Astrocyte of the cerebellum (primary cell): ENCODE data around the gene NFATC2.

Source experiments
- DNase-seq: peaks from one replicate; pipeline ENCODE4 v3.0.0-alpha.2; 2011; ENCODE audit warnings: low read depth
- H3K4me3 ChIP-seq: 2 replicates; pipeline ENCODE4 v1.5.1; 2011; ENCODE audit warnings: mild to moderate bottlenecking, low read depth, low read length, moderate library complexity
- in situ Hi-C: cut with HindIII; loops from 2 replicates; pipeline ENCODE4 v1.10.0; 2017; ENCODE audit warnings: low sequenced_read_pairs
- TF ChIP-seq, protein P1 (sequence below): IDR thresholded peaks from 2 replicates; pipeline ENCODE4 v1.5.1; 2012; ENCODE audit warnings: low read length, low read depth, moderate library complexity, mild to moderate bottlenecking; ENCODE audit errors: missing control alignments

The NFATC2 gene

DNA sequence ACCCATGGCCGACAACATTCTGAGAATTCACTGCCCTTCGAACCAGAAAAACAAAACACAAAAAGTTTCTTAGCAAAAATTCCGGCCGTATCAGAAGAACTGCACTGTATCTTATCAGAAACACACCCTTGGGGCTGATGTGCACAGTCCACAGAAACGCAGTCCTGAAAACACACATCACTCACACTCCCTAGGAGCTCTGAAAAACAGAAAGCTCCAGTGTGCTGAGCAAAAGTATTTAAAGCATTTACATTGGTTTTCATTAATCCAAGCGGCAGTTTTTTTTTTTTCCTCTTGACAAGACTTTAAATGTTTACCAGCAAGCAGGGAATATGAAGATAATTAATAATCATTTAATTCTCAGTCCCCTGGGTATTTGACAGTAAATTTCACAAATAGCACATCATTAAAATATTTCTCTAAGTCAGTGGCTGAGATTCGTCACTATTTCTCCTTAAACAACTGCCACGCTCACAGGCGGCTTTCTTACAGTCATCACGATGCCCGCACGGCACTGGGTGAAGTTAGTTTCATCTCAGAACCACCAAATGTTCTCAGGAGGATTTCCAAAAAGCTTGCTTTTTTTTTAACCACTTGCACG, 13.3 kb downstream of the NFATC2 start:
- in situ Hi-C loops, result no loop called here
- H3K4me3 ChIP-seq, result no peak overlapping the region

DNA sequence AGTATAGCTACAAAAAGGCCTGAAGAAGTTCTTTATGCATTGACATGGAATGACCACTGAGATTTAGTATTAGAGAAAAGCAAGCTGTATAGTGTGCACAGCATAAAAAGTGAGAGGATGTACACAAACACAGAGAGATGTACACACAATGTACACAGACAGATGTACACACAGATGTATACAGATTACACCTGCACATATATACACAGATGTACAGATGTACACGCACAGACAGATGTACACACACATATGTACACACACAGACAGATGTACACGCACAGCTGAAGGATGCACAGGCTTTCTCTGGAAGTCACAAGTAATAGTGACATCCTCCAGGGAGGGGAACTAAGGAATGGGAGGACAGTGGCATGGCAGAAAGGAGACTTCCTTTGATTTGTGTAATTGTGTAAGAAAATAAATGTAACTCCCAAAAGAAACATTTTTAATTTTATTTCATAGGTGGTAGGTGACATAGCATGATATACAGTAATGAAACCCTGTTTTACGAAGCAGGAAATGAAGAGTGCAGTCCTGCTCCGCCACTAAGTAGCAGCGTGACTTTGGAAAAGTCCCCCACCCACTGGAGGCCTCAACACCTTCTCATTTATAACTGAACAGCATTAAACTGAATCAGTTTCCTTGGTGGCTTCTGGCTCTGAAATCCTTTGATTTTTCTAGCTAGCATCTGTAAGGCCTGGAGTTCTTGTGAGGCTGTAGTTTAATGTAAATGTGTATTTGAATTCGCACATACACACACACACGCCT, 14.1 kb downstream of the NFATC2 start:
- TF ChIP-seq, protein P1, sequence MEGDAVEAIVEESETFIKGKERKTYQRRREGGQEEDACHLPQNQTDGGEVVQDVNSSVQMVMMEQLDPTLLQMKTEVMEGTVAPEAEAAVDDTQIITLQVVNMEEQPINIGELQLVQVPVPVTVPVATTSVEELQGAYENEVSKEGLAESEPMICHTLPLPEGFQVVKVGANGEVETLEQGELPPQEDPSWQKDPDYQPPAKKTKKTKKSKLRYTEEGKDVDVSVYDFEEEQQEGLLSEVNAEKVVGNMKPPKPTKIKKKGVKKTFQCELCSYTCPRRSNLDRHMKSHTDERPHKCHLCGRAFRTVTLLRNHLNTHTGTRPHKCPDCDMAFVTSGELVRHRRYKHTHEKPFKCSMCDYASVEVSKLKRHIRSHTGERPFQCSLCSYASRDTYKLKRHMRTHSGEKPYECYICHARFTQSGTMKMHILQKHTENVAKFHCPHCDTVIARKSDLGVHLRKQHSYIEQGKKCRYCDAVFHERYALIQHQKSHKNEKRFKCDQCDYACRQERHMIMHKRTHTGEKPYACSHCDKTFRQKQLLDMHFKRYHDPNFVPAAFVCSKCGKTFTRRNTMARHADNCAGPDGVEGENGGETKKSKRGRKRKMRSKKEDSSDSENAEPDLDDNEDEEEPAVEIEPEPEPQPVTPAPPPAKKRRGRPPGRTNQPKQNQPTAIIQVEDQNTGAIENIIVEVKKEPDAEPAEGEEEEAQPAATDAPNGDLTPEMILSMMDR, result no peak
- DNase-seq, result no peak
- in situ Hi-C loops, result no loop called here
- no peak overlapping the region for H3K4me3 ChIP-seq

More for the DNA sequence above, 13.3 kb downstream of the NFATC2 start:
- no peak for DNase-seq
- TF ChIP-seq, protein P1, result no peak

DNA sequence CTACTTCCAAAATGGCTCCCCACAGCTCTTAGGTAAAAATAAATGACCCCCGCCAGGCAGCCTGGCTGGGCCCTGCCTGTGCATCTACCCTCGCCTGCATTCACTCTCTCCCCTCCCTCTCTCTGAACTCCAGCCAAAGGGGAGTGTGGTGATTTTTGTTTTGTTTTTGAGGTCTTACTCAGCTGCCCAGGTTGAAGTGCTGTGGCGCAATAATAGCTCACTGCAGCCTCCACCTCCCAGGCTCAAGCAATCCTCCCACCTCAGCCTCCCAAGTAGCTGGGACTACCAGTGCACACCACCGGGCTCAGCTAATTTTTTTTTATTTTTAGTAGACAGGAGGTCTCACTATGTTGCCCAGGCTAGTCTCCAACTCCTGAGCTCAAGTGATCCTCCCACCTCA, 15.8 kb downstream of the NFATC2 start:
- DNase-seq, result no peak
- in situ Hi-C loops, result no loop called here
- TF ChIP-seq, protein P1, result no peak
- H3K4me3 ChIP-seq, result no peak overlapping the region

DNA sequence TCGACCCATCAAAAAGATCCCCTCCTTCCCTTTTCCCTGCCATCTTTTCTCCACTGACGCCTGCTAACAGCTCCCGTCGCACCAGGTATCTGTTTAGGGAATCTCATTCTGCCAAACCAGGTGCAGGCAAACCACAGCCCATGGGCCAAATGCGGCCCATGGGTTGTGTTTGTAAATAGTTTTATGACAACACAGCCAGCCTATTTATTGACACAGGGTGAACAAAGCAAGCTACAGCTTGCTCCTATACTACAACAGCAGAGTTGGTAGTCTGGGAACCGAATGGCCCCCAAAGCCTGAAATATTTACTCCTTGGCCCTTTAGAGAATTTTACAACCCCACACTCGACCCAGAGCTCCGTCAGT, 16.4 kb downstream of the NFATC2 start:
- in situ Hi-C loops, result no loop called here
- TF ChIP-seq, protein P1, result no peak
- H3K4me3 ChIP-seq, result no peak overlapping the region
- no peak for DNase-seq

DNA sequence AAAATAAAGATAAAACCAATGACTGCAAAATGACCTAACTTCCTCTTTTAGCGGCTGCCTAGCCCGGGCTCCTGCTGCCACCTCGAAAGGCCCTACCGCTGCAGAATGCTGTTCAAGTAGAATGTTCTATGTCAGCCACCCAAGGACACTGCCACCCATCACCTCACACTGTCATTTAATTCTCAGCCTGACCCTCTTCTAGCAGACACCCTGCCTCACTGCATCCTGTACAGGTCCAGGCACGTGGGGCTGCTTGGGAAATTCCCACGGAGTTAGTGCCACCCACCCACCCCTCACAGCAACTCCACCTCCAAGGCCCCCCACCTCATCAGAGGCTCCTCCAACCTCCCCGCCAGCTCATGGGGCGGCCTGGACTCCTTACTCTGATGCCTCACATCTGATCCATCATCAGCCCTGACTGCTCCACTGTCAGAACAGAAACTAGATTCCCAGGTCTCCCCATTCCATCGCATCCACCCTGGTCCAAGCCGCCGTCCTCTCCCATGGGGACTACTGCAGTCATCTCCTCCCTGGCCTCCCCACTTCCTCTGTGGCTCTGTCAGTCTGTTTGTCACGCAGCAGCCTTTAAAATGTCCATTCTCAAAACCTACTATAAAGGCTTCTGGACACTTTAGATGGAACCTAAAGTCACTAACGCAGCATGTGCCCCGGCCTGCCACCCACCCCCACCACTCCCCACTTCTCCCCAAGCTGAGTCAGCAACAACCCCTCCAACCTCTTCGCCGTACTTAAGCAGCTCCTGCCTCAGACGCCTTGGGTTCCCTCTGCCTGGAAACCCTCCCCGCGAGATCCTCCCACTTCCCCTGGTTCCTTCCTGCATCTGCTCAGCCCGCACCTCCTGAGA, 17.0 kb downstream of the NFATC2 start:
- in situ Hi-C loops, result no loop called here
- no peak overlapping the region for H3K4me3 ChIP-seq
- TF ChIP-seq, protein P1, result no peak
- DNase-seq, result no peak

DNA sequence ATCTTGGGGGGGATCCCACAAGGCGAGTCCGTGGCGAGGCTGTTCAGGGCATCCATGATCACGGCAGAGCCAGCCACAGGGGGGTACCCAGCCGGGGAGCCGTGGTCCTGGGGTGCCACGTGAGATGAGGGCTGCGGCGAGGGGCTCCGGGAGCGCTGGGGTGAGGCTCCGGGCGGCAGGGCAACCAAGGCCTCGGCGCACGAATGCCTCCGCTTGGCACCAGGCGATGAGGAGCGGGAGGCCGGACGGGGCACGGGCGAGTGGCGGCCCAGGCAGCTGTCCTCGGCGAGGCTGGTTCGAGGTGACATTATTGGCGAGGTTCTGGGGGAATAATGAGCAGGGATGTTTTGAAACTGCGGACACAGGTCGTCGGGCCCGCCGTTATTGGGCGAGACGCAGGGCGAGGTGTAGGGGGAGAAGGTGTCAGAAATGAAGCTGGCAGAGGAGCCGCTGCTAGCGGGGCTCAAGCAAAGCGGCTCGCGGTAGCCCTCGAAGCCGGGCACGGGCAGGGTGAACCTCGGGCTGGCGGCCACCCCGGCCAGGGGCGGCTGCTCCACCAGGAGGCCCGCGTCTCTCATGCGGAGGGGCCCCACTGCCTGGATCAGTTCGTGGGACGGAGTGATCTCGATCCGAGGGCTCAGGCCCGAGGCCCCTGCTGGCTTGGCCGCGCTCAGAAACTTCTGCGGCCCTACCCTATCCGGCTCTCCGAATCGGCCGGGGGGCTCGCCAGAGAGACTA, 19.1 kb downstream of the NFATC2 start:
- no peak overlapping the region for H3K4me3 ChIP-seq
- TF ChIP-seq, protein P1, result no peak
- no peak for DNase-seq
- in situ Hi-C loops, result no loop called here
